ENCODE measurements around the gene CS. TPM values are rescaled to one million over a fixed set of nuclear protein-coding genes. Genes with fewer than 3 reads are reported as not detected.

The CS gene
- total and polyA plus RNA-seq, 2 of the 4 experiments (the other 2 are of a cell fraction): 139 to 146 TPM

DNA sequence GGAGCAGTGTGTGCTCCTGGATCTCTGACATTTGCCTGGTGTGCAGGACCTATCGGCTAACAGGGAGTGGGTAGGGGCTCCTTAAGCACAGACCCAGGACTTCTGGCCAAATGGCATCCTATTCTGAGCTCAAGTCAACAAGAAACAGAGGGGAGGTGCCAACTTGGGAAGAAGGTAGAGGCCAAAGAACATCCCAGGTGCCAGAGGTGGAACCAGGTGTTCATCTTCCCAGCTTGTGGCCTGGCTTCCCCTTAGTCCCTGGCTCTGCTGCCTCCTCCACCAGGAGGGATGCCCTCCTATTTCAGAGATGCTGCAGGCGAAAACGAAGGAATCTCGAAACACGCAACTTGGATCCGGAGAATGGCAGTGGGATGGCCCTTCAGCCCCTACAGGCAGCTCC lies 64.0 kb downstream of the CS start:
- dilution Hi-C loops (cut with HindIII; ENCODE audit: low sequenced_read_pairs, unreplicated experiment): no loop called here
- H3K4ac ChIP-seq (ENCODE audit: low read depth, low read length): no peak overlapping the region
- ChIA-PET POLR2A (ENCODE audit: unreplicated experiment) (no interaction called here), CTCF (no interaction called here)
- H3K9me1 ChIP-seq (ENCODE audit: insufficient read depth, low read length): peaks cover 14% of the 10 kb centered on the region; the same call in 1 of the 2 replicates
- H4K20me1 ChIP-seq (ENCODE audit: insufficient read depth, low read length): peaks cover 19% of the 10 kb centered on the region
- DNase-seq (no peak), ATAC-seq (ENCODE audit: low read depth) (no peak)
- no peak overlapping the region for H2BK120ac ChIP-seq (ENCODE audit: low read depth, low read length)
- no peak overlapping the region for H2BK20ac ChIP-seq (ENCODE audit: low read depth, low read length)
- H2BK5ac ChIP-seq (ENCODE audit: low read depth, low read length, poor library complexity, severe bottlenecking): no peak overlapping the region
- peak overlapping the region; percentile 61 for H2AK9ac ChIP-seq (replicated peaks; ENCODE audit: low read depth, low read length, poor library complexity)
- H3K4me1 ChIP-seq (ENCODE audit: control insufficient read depth, insufficient read depth, low read length): peaks cover 5% of the 10 kb centered on the region; the same call in 1 of the 2 replicates
- H3K4me3 ChIP-seq (ENCODE audit: insufficient read depth, low read depth, low read length): no peak overlapping the region
- H3K9me3 ChIP-seq (ENCODE audit: control insufficient read depth, insufficient read depth, low read length): no peaks in the 10 kb centered on the region
- no TSS peak for BruUV-seq (replicated peaks)
- H3K27ac ChIP-seq (ENCODE audit: insufficient read depth, low read length): no peak overlapping the region
- no peak overlapping the region for H3K56ac ChIP-seq (ENCODE audit: extremely low read depth, insufficient read depth, low read length)
- WGBS, 2 experiments (ENCODE audit: extremely low coverage in 2 of 2, insufficient read length in 1 of 2): no CpG with 5 or more reads among the region's 6 CpGs
- no peak overlapping the region for H4K91ac ChIP-seq (ENCODE audit: insufficient read depth, low read depth, low read length)
- TF ChIP-seq MXI1 (IDR thresholded peaks at IDR 0.05; ENCODE audit: borderline replicate concordance, low read depth, low read length): no peak
- no peak for TF ChIP-seq RAD21 (IDR thresholded peaks at IDR 0.05; ENCODE audit: low read length)
- TF ChIP-seq CEBPB (IDR thresholded peaks at IDR 0.05; ENCODE audit: low read depth, low read length): no peak
- no peak for TF ChIP-seq RCOR1 (IDR thresholded peaks at IDR 0.05; ENCODE audit: insufficient replicate concordance, low read length)
- no peak for TF ChIP-seq POLR2A (IDR thresholded peaks at IDR 0.05; ENCODE audit: low read depth, low read length)
- no peak for TF ChIP-seq MAZ (IDR thresholded peaks at IDR 0.05; ENCODE audit: borderline replicate concordance, low read depth, low read length)
- TF ChIP-seq SMC3 (IDR thresholded peaks at IDR 0.05; ENCODE audit: low read depth, low read length): no peak
- TF ChIP-seq, protein P1, sequence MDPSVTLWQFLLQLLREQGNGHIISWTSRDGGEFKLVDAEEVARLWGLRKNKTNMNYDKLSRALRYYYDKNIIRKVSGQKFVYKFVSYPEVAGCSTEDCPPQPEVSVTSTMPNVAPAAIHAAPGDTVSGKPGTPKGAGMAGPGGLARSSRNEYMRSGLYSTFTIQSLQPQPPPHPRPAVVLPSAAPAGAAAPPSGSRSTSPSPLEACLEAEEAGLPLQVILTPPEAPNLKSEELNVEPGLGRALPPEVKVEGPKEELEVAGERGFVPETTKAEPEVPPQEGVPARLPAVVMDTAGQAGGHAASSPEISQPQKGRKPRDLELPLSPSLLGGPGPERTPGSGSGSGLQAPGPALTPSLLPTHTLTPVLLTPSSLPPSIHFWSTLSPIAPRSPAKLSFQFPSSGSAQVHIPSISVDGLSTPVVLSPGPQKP (IDR thresholded peaks at IDR 0.05; ENCODE audit: borderline replicate concordance, low read depth, low read length): no peak
- no peak for TF ChIP-seq CHD1 (IDR thresholded peaks at IDR 0.05; ENCODE audit: low read depth, low read length)
- TF ChIP-seq, protein P2, sequence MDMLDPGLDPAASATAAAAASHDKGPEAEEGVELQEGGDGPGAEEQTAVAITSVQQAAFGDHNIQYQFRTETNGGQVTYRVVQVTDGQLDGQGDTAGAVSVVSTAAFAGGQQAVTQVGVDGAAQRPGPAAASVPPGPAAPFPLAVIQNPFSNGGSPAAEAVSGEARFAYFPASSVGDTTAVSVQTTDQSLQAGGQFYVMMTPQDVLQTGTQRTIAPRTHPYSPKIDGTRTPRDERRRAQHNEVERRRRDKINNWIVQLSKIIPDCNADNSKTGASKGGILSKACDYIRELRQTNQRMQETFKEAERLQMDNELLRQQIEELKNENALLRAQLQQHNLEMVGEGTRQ (IDR thresholded peaks at IDR 0.05; ENCODE audit: low read depth, low read length): no peak
- TF ChIP-seq, protein P3, sequence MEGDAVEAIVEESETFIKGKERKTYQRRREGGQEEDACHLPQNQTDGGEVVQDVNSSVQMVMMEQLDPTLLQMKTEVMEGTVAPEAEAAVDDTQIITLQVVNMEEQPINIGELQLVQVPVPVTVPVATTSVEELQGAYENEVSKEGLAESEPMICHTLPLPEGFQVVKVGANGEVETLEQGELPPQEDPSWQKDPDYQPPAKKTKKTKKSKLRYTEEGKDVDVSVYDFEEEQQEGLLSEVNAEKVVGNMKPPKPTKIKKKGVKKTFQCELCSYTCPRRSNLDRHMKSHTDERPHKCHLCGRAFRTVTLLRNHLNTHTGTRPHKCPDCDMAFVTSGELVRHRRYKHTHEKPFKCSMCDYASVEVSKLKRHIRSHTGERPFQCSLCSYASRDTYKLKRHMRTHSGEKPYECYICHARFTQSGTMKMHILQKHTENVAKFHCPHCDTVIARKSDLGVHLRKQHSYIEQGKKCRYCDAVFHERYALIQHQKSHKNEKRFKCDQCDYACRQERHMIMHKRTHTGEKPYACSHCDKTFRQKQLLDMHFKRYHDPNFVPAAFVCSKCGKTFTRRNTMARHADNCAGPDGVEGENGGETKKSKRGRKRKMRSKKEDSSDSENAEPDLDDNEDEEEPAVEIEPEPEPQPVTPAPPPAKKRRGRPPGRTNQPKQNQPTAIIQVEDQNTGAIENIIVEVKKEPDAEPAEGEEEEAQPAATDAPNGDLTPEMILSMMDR (conservative IDR thresholded peaks at IDR 0.05; ENCODE audit: low read depth, low read length): no peak
- TF ChIP-seq NFE2L2 (IDR thresholded peaks at IDR 0.05; ENCODE audit: low read depth, low read length): no peak
- TF ChIP-seq BHLHE40 (IDR thresholded peaks at IDR 0.05; ENCODE audit: low read depth, low read length): no peak
- TF ChIP-seq FOS (IDR thresholded peaks at IDR 0.05; ENCODE audit: low read depth, low read length): no peak
- TF ChIP-seq MAFK (IDR thresholded peaks at IDR 0.05; ENCODE audit: low read depth, low read length): no peak
- no peak for TF ChIP-seq RFX5 (IDR thresholded peaks at IDR 0.05; ENCODE audit: low read depth, low read length)
- no peak overlapping the region for H2AFZ ChIP-seq (replicated peaks; ENCODE audit: low read length, poor library complexity)
- no peak overlapping the region for H2BK15ac ChIP-seq (ENCODE audit: low read depth, low read length)
- intact Hi-C loops (cut with micrococcal nuclease): no loop called here
- no peak overlapping the region for H3K14ac ChIP-seq (replicated peaks; ENCODE audit: low read depth, low read length)
- no peak overlapping the region for H3K18ac ChIP-seq (ENCODE audit: low read depth, low read length)
- no peak overlapping the region for H4K5ac ChIP-seq (ENCODE audit: low read depth, low read length)
- in situ Hi-C loops (cut with MboI; ENCODE audit: low sequenced_read_pairs): no loop called here
- H3K23ac ChIP-seq (ENCODE audit: low read depth, low read length): no peak overlapping the region
- no peak overlapping the region for H3K9ac ChIP-seq (ENCODE audit: low read depth, low read length)
- H3K36me3 ChIP-seq (ENCODE audit: control insufficient read depth, insufficient read depth, low read length): peaks cover 30% of the 10 kb centered on the region
- no peaks in the 10 kb centered on the region for H3K27me3 ChIP-seq (ENCODE audit: control insufficient read depth, insufficient read depth, low read length)
- no peak overlapping the region for H2AK5ac ChIP-seq (ENCODE audit: low read depth, low read length)
- H3K4me2 ChIP-seq (ENCODE audit: low read depth, low read length): no peak overlapping the region
- peaks cover under 1 to 18% of the 10 kb centered on the region in 2 experiments; a peak in 3 of 4 replicates for H3K79me1 ChIP-seq (ENCODE audit: low read depth in 1 of 2, low read length in 2 of 2)
- no peak overlapping the region for H4K8ac ChIP-seq (ENCODE audit: low read depth in 2 of 2, low read length in 2 of 2)
